ACC112 (cell line): ENCODE data around the gene MTA1.

Source experiments
- H2AFZ ChIP-seq: fragments of 200-600 bp; sonication (generic); one replicate; pipeline ENCODE4 v1.6.0; 2017; ENCODE audit warnings: antibody characterized with exemption, low read length; ENCODE audit not compliant: unreplicated experiment
- H3K27ac ChIP-seq: fragments of 200-600 bp; sonication (generic); 2 replicates; pipeline ENCODE4 v1.5.1; 2014; ENCODE audit warnings: low read depth, mild to moderate bottlenecking, antibody characterized with exemption, low read length, moderate library complexity
- H3K27me3 ChIP-seq: fragments of 200-600 bp; sonication (generic); 2 replicates; pipeline ENCODE4 v1.6.1; 2014; ENCODE audit warnings: mild to moderate bottlenecking, antibody characterized with exemption, low read length, moderate library complexity, mixed read lengths; ENCODE audit not compliant: insufficient read depth
- H3K36me3 ChIP-seq: fragments of 200-600 bp; sonication (generic); 2 replicates; pipeline ENCODE4 v1.6.1; 2016; ENCODE audit warnings: mild to moderate bottlenecking, antibody characterized with exemption, low read length, moderate library complexity, mixed read lengths; ENCODE audit not compliant: insufficient read depth
- H3K4me1 ChIP-seq: fragments of 200-600 bp; sonication (generic); one replicate; pipeline ENCODE4 v1.6.1; 2016; ENCODE audit warnings: low read length, mixed read lengths; ENCODE audit not compliant: insufficient read depth, unreplicated experiment, control insufficient read depth
- H3K4me3 ChIP-seq: fragments of 200-600 bp; sonication (generic); 2 replicates; pipeline ENCODE4 v1.5.1; 2014; ENCODE audit warnings: mild to moderate bottlenecking, low read depth, low read length
- H3K79me2 ChIP-seq: fragments of 200-600 bp; sonication (generic); one replicate; pipeline ENCODE4 v1.6.0; 2016; ENCODE audit warnings: low read length; ENCODE audit not compliant: control insufficient read depth, unreplicated experiment, insufficient read depth

Gene MTA1

DNA sequence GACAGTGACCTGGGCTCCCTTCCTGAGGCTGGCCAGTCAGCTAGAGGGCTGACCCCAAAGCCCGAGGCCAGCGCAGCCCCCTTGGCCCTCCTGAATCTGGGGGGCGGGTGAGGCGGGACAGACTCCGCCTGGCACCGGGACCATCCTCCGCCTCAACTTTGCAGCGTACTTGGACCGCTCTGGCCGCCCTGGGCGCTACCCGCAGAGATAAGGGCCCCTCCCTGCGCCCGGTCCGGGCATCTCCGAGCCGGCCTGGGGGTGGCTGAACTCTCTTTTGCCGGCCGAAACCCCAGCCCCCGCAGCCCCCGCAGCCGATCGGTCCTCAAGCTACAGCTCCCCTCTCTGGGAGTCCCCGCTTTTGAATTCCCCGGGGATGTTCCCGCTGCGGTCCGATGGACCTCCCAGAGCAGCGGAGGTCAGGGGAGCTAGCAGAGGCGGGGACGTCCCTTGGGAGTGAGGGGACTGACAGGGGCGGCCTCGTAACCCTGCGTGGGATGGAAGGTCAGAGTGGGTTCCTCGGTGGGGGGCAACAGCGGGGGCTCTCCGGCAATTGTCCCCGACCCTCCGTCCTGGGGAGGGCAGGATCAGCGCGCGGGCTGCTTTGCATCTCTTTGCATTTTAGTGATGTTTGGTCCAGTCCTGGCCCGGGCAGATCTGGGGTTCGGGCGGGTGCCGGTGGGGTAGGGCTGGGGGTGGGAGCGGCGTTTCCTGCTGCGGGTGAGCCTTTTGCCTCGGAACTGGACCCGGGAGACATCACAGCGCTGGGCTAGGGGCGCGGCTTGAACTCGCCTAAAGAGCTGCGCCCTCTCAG is 66.7 kb downstream of the MTA1 start, which contains the start of gene CRIP1:
CRIP1 (plus strand) TSS at position 724 of the 811 bp plus-strand sequence. CDS start 374 bp downstream, outside the sequence.
- Histone ChIP-seq H3K27me3 (peaks cover 5% of the 10 kb centered on the region; the same call in 1 of the 2 replicates), H3K36me3 (no peaks in the 10 kb centered on the region), H3K4me3 (peak within 1 kb of the TSS; percentile 77), H2AFZ (peak within 1 kb of the TSS; percentile 27), H3K4me1 (peaks cover 36% of the 10 kb centered on the region), H3K27ac (no peak within 1 kb of the TSS), H3K79me2 (no peaks in the 10 kb centered on the region)

DNA sequence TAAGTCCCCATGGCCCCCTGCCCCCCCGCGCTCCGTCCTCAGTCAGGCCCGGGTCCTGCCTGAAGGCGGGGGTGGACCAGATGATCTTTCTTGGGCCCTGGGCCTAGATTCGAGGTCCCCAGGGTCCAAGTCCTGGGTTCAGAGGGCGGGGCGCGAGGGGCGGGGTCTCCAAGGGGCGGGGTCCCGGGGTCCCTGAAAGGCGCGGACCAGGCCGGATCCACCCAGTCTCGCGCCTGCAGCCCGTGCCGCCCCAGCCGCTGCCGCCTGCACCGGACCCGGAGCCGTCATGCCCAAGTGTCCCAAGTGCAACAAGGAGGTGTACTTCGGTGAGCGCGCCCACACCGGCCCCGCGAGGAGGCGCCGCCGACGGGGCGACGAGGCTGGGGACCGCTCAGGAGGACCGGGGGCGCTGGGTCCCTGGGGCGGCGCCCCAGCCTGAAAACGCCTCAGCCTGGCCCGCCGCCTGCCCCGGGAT is 67.4 kb downstream of the MTA1 start:
- peaks cover 5% of the 10 kb centered on the region; the same call in 1 of the 2 replicates for H3K27me3 ChIP-seq
- H2AFZ ChIP-seq = peak overlapping the region; percentile 27
- H3K4me3 ChIP-seq = peak overlapping the region; percentile 77
- no peaks in the 10 kb centered on the region for H3K36me3 ChIP-seq
- no peaks in the 10 kb centered on the region for H3K79me2 ChIP-seq
- H3K4me1 ChIP-seq = peaks cover 38% of the 10 kb centered on the region
- H3K27ac ChIP-seq = no peak overlapping the region

DNA sequence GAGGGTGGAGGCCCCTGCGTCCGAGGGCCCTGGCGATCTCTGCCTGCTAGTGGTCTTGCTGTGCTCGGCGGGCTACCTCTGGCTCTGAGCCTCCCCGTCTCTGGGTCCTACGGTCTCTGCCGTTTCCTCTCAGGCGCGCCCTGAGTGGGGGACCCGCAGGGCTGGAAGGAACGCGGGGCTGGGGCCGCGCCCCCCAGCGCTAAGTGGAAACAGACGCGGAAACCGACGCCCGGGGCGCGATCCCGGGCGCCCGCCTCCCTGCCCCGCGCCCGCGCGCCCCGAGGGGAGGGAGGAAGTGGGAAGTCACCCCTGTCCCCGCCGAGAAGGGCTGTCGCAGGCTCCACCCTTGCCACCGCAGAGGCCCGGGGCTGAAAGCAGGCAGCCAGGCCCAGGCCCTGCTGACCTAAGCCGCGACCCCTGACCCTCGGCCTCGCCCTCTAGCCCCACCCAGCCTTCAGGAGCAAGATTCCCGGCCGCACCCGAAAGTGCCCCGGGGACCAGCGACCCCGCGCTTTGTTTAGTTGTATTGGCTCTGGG is 67.9 kb downstream of the MTA1 start:
- Histone ChIP-seq H3K4me3 (peak overlapping the region; percentile 77), H3K27me3 (peaks cover 5% of the 10 kb centered on the region; the same call in 1 of the 2 replicates), H3K36me3 (no peaks in the 10 kb centered on the region), H3K79me2 (no peaks in the 10 kb centered on the region), H3K27ac (no peak overlapping the region), H2AFZ (peak overlapping the region; percentile 27), H3K4me1 (peaks cover 33% of the 10 kb centered on the region)

DNA sequence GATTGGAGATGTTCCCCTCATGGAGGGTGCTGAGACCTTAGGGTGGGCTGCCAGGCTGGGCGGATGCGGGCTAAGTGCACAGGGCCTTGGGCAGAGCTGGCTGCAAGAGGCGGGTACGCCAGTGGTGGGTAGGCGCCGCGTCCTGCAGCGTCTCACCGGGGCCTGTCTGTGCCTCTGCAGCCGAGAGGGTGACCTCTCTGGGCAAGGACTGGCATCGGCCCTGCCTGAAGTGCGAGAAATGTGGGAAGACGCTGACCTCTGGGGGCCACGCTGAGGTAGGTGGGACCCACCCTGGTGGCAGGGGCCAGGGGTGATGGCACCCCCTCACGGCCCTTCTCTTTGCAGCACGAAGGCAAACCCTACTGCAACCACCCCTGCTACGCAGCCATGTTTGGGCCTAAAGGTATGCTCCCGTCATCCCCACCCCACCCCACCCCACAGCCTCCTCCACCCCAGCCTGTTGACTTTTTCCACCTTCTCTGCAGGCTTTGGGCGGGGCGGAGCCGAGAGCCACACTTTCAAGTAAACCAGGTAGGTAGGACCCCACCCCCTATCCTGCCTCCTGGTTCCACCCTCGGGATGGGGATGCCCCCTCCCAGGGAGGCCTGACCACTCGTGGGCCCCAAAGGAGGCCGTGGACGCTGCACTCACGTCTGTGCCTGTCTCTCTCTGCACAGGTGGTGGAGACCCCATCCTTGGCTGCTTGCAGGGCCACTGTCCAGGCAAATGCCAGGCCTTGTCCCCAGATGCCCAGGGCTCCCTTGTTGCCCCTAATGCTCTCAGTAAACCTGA is 68.6 kb downstream of the MTA1 start:
- H3K27me3 ChIP-seq = peaks cover 5% of the 10 kb centered on the region; the same call in 1 of the 2 replicates
- peaks cover 27% of the 10 kb centered on the region for H3K4me1 ChIP-seq

DNA sequence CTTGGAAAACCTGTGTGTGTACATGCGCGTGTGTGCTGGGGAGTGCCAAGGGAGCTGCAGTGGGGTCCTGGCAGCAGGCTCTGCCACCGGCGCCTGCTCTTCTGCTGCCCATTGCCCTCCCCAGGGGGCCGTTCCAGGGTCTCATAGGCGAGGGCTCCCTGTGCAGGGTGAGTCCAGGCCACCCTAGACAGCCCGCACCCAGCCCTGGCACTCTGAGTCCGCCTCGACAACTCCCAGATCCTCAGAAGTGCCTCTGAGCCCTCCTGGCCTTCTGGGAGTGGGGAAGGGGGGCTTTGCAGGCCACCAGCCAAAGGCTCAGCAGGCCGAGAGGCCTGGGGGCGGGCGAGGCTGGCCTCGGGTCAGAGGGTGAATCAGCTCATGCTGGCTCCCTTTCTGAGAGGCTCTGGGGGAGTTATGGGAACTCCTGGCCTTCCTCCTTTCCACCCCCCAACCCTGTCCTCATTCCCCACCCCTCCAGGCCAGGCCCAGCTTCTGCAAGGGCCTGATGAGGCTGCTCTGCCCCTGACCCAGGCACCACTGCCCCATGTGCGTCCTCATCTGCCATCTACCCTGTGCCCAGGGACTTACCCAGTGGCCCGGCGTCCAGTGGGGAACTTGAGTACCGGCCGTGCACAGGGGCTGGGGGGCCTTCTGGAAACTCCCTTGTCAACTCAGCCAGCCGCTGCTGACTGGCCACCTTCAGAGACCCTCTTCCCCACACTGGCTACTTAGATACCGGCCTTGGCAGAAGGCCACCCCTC is 69.3 kb downstream of the MTA1 start:
- Histone ChIP-seq H2AFZ (no peak overlapping the region), H3K36me3 (no peaks in the 10 kb centered on the region), H3K4me3 (peak overlapping the region; percentile 84), H3K27ac (no peak overlapping the region), H3K4me1 (peaks cover 23% of the 10 kb centered on the region), H3K27me3 (peaks cover 5% of the 10 kb centered on the region; the same call in 1 of the 2 replicates), H3K79me2 (peaks cover 3% of the 10 kb centered on the region)

More for the DNA sequence above, 68.6 kb downstream of the MTA1 start:
- Histone ChIP-seq H3K79me2 (peaks cover 3% of the 10 kb centered on the region), H3K27ac (no peak overlapping the region), H2AFZ (no peak overlapping the region), H3K36me3 (no peaks in the 10 kb centered on the region), H3K4me3 (peak overlapping the region; percentile 77)

DNA sequence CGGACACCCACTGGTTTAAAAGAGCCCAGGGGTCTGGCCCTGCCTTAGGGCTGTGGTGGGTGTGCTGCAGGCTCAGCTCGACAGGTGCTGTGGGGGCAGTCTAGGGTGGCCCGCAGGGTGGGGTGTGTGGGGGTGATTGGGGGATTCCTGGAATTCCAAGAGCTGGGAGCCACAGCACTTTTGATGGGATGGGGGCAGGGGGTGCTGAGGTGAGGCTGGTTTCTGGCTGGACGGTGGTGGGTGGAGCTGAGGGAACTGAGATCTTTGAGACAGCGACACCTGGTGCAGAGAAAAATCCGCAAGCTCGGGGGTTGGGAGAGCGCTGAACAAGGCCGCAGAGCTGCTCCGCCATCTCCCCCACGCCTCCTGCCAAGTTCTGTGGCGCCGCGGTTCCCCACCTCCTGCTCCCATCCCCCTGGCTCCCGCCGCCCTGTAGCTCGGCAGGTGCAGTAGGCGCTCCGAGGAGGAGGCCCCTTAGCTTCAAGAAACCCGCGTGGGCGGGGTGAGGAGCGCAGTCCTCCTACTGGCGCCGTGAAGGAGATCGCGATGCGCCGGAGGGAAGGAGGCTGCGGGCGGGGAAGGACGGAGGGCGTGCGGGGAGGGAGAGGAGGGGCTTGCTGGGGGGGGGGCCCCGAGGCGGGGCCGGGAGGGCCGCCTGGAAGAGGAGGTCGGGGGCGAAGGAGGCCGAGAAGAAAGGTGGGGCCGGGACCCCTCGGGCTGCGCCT is 70.1 kb downstream of the MTA1 start:
- H3K36me3 ChIP-seq = no peaks in the 10 kb centered on the region
- H3K27ac ChIP-seq = peak overlapping the region; percentile 77; the same call in 1 of the 2 replicates
- H3K4me3 ChIP-seq = peak overlapping the region; percentile 84
- peaks cover 5% of the 10 kb centered on the region; the same call in 1 of the 2 replicates for H3K27me3 ChIP-seq
- H3K79me2 ChIP-seq = peaks cover 3% of the 10 kb centered on the region
- peak overlapping the region; percentile 83 for H2AFZ ChIP-seq
- peaks cover 23% of the 10 kb centered on the region for H3K4me1 ChIP-seq

DNA sequence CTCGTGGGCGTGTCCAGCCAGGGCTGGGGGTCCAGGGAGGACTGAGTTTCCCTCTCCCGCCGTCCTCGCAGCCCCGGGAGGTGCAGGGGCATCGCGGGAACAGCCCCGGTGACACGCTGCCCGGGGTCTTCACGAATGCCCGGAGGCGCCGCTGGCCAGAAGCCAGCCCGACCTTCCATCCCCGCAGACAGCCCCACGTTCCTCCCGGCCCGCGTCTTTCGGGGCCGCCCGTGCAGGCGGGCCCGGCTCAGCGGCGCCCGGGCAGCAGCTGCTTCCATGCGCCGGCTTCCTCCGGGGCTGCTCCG is 70.6 kb downstream of the MTA1 start:
- H2AFZ ChIP-seq = peak overlapping the region; percentile 83
- no peaks in the 10 kb centered on the region for H3K36me3 ChIP-seq
- H3K4me1 ChIP-seq = peaks cover 23% of the 10 kb centered on the region
- peaks cover 5% of the 10 kb centered on the region; the same call in 1 of the 2 replicates for H3K27me3 ChIP-seq
- H3K4me3 ChIP-seq = peak overlapping the region; percentile 84
- peaks cover 3% of the 10 kb centered on the region for H3K79me2 ChIP-seq
- H3K27ac ChIP-seq = peak overlapping the region; percentile 77

DNA sequence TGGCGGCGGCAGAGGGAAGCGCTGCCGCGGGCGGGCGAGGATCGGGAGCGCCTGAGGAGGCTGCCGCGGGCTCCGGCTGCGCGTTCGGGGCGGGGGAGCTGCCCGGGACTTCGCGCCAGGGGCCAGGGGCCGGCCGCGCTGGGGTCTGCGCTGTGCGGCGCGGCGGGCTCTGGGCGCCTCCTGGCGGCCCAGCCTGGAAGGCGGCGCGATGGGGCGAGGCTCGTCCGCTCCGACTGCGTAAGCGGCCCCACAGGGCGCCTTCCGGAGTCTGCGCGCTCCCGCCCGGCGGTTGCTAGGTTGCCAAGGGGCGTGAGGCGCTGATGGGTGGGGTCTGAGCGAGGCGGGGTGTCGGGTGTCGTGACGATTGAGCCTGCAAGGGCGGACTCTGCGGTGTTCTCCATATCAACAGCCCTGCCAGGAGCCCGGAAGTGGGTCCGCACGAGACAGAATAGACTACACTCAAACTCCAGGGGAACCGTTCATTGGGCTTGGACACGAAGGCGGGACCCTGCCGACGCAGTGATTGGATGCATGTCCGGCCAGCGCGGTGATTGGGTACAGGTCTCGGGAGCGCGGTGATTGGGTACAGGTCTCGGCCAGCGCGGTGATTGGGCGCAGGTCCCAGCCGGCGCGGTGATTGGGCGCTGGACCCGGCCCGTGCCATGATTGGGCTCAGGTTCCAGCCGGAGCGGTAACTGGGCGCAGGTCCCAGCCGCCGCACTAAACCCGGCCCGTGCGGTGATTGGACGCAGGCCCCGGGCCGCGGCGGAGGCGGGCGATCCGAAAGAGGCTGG is 71.1 kb downstream of the MTA1 start, which contains the start of gene TEDC1:
TEDC1 (plus strand) TSS at position 675 of the 794 bp plus-strand sequence. CDS start 130 bp downstream, outside the sequence.
- Histone ChIP-seq H2AFZ (peak within 1 kb of the TSS; percentile 83), H3K27me3 (peaks cover 5% of the 10 kb centered on the region; the same call in 1 of the 2 replicates), H3K79me2 (peaks cover 3% of the 10 kb centered on the region), H3K4me1 (peaks cover 23% of the 10 kb centered on the region), H3K4me3 (peak within 1 kb of the TSS; percentile 96), H3K36me3 (no peaks in the 10 kb centered on the region), H3K27ac (peak within 1 kb of the TSS; percentile 88)
